Right ventricle myocardium inferior (tissue), 1 donor: Measurements from ENCODE around the gene DPP6. TPM values are rescaled to one million over a fixed set of nuclear protein-coding genes. Genes with fewer than 3 reads are reported as not detected.

Experiments
- ATAC-seq: fragments of 200-7000 bp; cut with Tn5 transposase; one replicate; pipeline ENCODE4 v1.9.1; 2020; ENCODE audit warnings: mild to moderate bottlenecking, moderate library complexity
- DNase-seq: peaks from one replicate; pipeline ENCODE4 v3.0.0; 2021; ENCODE audit errors: missing footprints
- intact Hi-C: fragments of 100-400 bp; cut with DNase I; formaldehyde crosslinking; loops from one replicate; pipeline ENCODE4 v1.11.0; 2022
- total RNA-seq: library from RNA; stranded (reverse); fragmentation: NEBNext Ultra II Directional; extraction: Animal tissue kit (Norgen Biotek cat#: 25700); gene quantifications from one replicate; pipeline ENCODE4 v1.2.1, GENCODE V29; 2021
- donor health status: DM: no; HTN: yes; CAD: no; lungs with severe emphysema.

The DPP6 gene
- total RNA-seq, 1 donor from 2014 or later, result 0.19 TPM

GRCh38 chr7:154741131-154741530 lies 688.9 kb downstream of the DPP6 start:
- DNase-seq (no peak), ATAC-seq (no peak)
- intact Hi-C loops, result no loop called here

GRCh38 chr7:154743206-154743605 lies 691.0 kb downstream of the DPP6 start:
- no peak for ATAC-seq
- DNase-seq, result no peak
- intact Hi-C loops, result no loop called here

- ATAC-seq (no peak), DNase-seq (no peak)
- intact Hi-C loops, result no loop called here
Observed at GRCh38 chr7:154744256-154744860, 692.2 kb downstream of the DPP6 start.

GRCh38 chr7:154744861-154745258 lies 692.7 kb downstream of the DPP6 start:
- intact Hi-C loops, result no loop called here
- ATAC-seq, result no peak

GRCh38 chr7:154746571-154747360 lies 694.6 kb downstream of the DPP6 start:
- intact Hi-C loops, result no loop called here
- DNase-seq, result no peak
- ATAC-seq, result no peak

More at GRCh38 chr7:154744861-154745258, 692.7 kb downstream of the DPP6 start:
- DNase-seq, result no peak

GRCh38 chr7:154748089-154748786 lies 696.0 kb downstream of the DPP6 start:
- intact Hi-C loops, result no loop called here
- DNase-seq (no peak), ATAC-seq (no peak)

GRCh38 chr7:154750353-154750801 lies 698.2 kb downstream of the DPP6 start:
- no peak for DNase-seq
- ATAC-seq, result no peak
- intact Hi-C loops, result no loop called here

- intact Hi-C loops, result no loop called here
- no peak for DNase-seq
- ATAC-seq, result no peak
Observed at GRCh38 chr7:154753226-154753625, 701.0 kb downstream of the DPP6 start.

GRCh38 chr7:154757756-154758155 lies 705.6 kb downstream of the DPP6 start:
- intact Hi-C loops, result no loop called here
- ATAC-seq, result no peak
- DNase-seq, result no peak

- no peak for DNase-seq
- ATAC-seq, result no peak
- intact Hi-C loops, result no loop called here
Observed at GRCh38 chr7:154759989-154760388, 707.8 kb downstream of the DPP6 start.

GRCh38 chr7:154765118-154765517 lies 712.9 kb downstream of the DPP6 start:
- intact Hi-C loops, result no loop called here
- ATAC-seq (no peak), DNase-seq (no peak)

- no peak for DNase-seq
- ATAC-seq, result no peak
- intact Hi-C loops, result no loop called here
Observed at GRCh38 chr7:154767142-154767541, 714.9 kb downstream of the DPP6 start.

- ATAC-seq (no peak), DNase-seq (no peak)
- intact Hi-C loops, result no loop called here
Observed at GRCh38 chr7:154767821-154768415, 715.7 kb downstream of the DPP6 start.

- intact Hi-C loops, result no loop called here
- DNase-seq, result no peak
- ATAC-seq, result no peak
Observed at GRCh38 chr7:154769001-154769400, 716.8 kb downstream of the DPP6 start.

GRCh38 chr7:154769527-154769926 lies 717.3 kb downstream of the DPP6 start:
- no peak for DNase-seq
- intact Hi-C loops, result no loop called here
- no peak for ATAC-seq

GRCh38 chr7:154770361-154770760 lies 718.2 kb downstream of the DPP6 start:
- intact Hi-C loops, result no loop called here
- no peak for ATAC-seq
- DNase-seq, result no peak

- intact Hi-C loops, result no loop called here
- ATAC-seq, result no peak
Observed at GRCh38 chr7:154770962-154771361, 718.8 kb downstream of the DPP6 start.

GRCh38 chr7:154774303-154774969 lies 722.2 kb downstream of the DPP6 start:
- DNase-seq (no peak), ATAC-seq (no peak)
- intact Hi-C loops, result no loop called here

More at GRCh38 chr7:154770962-154771361, 718.8 kb downstream of the DPP6 start:
- DNase-seq, result no peak

GRCh38 chr7:154775681-154776080 lies 723.5 kb downstream of the DPP6 start:
- ATAC-seq, result no peak
- no peak for DNase-seq
- intact Hi-C loops, result no loop called here
